Activated T-helper 17 cell treated with anti-CD3 and anti-CD28 coated beads, Interleukin-2, amount 50 U/mL, for 72 hours (primary cell): ENCODE measurements around the gene AQP12A. TPM values are rescaled to one million over a fixed set of nuclear protein-coding genes. Genes with fewer than 3 reads are reported as not detected.
A peak's percentile ranks its signal among the peaks of the same experiment; 100 is the strongest.

Source experiments
- ATAC-seq: fragments of 150-1000 bp; cut with Tn5 transposase; replicated peaks from 2 replicates; pipeline ENCODE4 v1.10.0; 2021; ENCODE audit warnings: mild to moderate bottlenecking, moderate library complexity
- H3K27ac Mint-ChIP-seq: one replicate; pipeline ENCODE4 v1.8.0; 2022; ENCODE audit warnings: mixed read lengths
- H3K27me3 Mint-ChIP-seq: one replicate; pipeline ENCODE4 v1.8.0; 2022; ENCODE audit warnings: mixed read lengths
- H3K36me3 Mint-ChIP-seq: one replicate; pipeline ENCODE4 v1.8.0; 2022; ENCODE audit warnings: low read depth, mild to moderate bottlenecking, mixed read lengths
- H3K4me1 Mint-ChIP-seq: one replicate; pipeline ENCODE4 v1.8.0; 2022; ENCODE audit warnings: mixed read lengths
- H3K4me3 Mint-ChIP-seq: one replicate; pipeline ENCODE4 v1.8.0; 2022; ENCODE audit warnings: mild to moderate bottlenecking, mixed read lengths
- H3K9me3 Mint-ChIP-seq: one replicate; pipeline ENCODE4 v1.8.0; 2022; ENCODE audit warnings: mixed read lengths
- total RNA-seq, 2 donors: library from RNA; stranded (reverse); gene quantifications; one replicate each; pipeline ENCODE4 v1.2.3, GENCODE V29; 2022

AQP12A gene
- total RNA-seq, 2 donors from 2014 or later: not detected

DNA sequence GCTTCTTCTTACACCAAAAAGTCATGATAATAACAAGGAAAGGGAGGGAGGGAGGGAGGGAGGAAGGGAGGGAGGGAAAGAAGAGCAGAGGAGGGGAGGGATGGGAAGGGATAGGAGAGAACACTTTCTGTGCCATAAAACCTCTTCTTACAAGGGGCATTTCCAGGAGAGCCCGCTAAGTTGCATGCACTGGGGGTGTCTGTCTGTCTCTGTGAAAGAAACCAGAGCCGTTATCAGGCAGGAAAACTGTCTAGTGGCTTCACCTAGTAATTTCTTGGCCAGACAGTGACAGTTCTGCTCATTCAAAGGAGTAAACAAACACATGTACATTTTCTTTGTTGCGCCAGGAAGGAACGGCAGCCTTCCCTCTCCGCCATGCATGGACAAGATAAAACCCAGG, 45.8 kb downstream of the AQP12A start:
- no peak for ATAC-seq
- H3K36me3 Mint-ChIP-seq: no peaks in the 10 kb centered on the region
- peaks cover 6% of the 10 kb centered on the region for H3K4me1 Mint-ChIP-seq
- no peaks in the 10 kb centered on the region for H3K27me3 Mint-ChIP-seq
- no peak overlapping the region for H3K27ac Mint-ChIP-seq
- H3K4me3 Mint-ChIP-seq: no peak overlapping the region
- H3K9me3 Mint-ChIP-seq: no peaks in the 10 kb centered on the region

- no peaks in the 10 kb centered on the region for H3K9me3 Mint-ChIP-seq
- H3K4me1 Mint-ChIP-seq: peaks cover 6% of the 10 kb centered on the region
- no peaks in the 10 kb centered on the region for H3K27me3 Mint-ChIP-seq
- ATAC-seq: no peak
- no peaks in the 10 kb centered on the region for H3K36me3 Mint-ChIP-seq
- H3K4me3 Mint-ChIP-seq: no peak overlapping the region
- no peak overlapping the region for H3K27ac Mint-ChIP-seq
These were observed 46.3 kb downstream of the AQP12A start for GRCh38 chr2:240737958-240738357.

DNA sequence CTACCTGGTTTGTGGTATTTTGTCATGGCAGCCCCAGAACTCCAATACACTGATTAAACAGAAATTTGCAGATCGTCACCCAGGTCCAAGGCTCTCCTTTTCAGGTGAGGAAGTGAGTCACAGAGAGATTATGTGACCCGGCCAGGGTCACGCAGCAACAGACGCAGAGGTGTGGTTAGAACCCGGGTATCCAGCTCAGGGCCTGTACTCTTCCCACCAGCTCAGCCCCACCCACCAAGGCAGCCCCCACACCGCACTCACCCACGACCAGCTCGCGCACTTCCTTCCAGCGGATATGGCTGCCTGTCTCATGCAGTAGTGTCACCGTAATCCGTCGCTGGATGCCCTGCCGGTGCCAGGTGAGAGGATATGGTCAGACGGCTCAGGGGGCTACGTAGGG, 48.1 kb downstream of the AQP12A start:
- Mint-ChIP-seq H3K9me3 (no peaks in the 10 kb centered on the region), H3K4me1 (peaks cover 6% of the 10 kb centered on the region), H3K4me3 (peak overlapping the region; percentile 26), H3K27me3 (no peaks in the 10 kb centered on the region), H3K36me3 (no peaks in the 10 kb centered on the region), H3K27ac (peak overlapping the region; percentile 37)
- peak; percentile 66 for ATAC-seq

DNA sequence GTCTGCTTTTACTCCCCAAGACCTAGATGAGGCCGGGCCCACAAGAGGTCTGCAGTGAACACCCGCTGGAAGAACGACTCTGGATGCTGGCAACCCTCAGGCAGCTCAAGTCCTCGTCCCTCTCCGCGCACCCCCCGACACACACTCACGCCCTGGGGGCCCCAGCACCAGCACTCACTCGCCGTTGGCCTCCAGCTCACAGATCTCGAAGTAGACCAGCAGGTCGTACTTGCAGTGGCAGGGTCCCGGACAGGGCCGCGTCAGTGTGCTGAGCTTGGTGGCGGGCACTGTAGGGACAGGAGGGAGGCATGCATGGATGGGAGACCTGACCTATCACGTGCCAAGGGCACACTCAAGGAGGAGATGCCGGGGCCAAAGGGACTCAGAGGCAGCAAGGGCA, 49.4 kb downstream of the AQP12A start:
- ATAC-seq: no peak
- Mint-ChIP-seq H3K27me3 (no peaks in the 10 kb centered on the region), H3K9me3 (no peaks in the 10 kb centered on the region), H3K4me3 (no peak overlapping the region), H3K27ac (no peak overlapping the region), H3K36me3 (no peaks in the 10 kb centered on the region), H3K4me1 (peaks cover 6% of the 10 kb centered on the region)

- Mint-ChIP-seq H3K4me3 (no peak overlapping the region), H3K27ac (no peak overlapping the region), H3K27me3 (no peaks in the 10 kb centered on the region), H3K4me1 (peaks cover 6% of the 10 kb centered on the region), H3K36me3 (no peaks in the 10 kb centered on the region), H3K9me3 (no peaks in the 10 kb centered on the region)
- ATAC-seq: no peak
These were observed 51.0 kb downstream of the AQP12A start for GRCh38 chr2:240742602-240743095.

DNA sequence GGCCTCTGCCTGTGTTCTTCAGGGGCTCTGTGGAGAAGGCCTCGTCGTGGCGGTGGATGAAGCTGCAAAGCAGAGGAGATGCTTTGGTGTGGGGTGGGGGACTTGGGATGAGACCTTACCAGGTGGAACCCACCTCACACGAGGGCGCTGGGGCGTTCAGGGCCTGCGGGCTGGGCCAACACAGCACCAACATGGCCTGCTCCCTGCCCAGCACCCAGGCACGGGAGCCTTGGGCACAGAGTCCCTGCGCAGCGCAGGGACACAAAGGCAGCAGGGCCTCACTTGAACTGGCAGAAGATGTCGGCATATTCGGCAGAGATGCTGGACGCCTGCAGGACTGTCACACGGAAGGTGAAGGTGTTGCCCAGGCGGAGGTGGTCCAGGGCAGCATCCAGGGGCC, 53.8 kb downstream of the AQP12A start:
- Mint-ChIP-seq H3K27ac (no peak overlapping the region), H3K36me3 (no peaks in the 10 kb centered on the region), H3K9me3 (no peaks in the 10 kb centered on the region), H3K4me1 (no peaks in the 10 kb centered on the region), H3K4me3 (no peak overlapping the region), H3K27me3 (no peaks in the 10 kb centered on the region)
- ATAC-seq: no peak

GRCh38 chr2:240745962-240746361, 54.3 kb downstream of the AQP12A start:
- H3K4me1 Mint-ChIP-seq: no peaks in the 10 kb centered on the region
- no peaks in the 10 kb centered on the region for H3K9me3 Mint-ChIP-seq
- ATAC-seq: no peak
- no peak overlapping the region for H3K27ac Mint-ChIP-seq
- H3K4me3 Mint-ChIP-seq: no peak overlapping the region
- no peaks in the 10 kb centered on the region for H3K27me3 Mint-ChIP-seq
- H3K36me3 Mint-ChIP-seq: no peaks in the 10 kb centered on the region

DNA sequence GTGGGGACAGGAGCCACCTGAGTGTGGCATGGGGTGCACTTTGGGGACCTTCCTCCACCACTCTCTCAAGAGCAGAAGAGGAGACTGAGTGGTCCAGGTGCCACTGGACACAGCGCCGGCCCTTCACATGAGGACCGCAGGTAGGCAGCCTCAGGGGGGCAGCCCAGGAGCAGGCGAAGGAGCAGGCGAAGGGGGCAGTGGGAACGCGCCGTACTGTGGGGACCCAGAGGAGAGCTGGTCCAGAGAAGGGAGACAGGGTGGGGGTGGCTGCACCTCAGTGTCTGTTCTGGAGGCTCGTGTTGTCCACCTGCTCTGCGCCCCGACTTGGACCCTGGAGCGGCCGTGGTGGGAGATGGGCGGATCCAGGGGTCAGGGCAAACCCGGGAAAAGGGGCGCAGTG, 55.0 kb downstream of the AQP12A start:
- H3K36me3 Mint-ChIP-seq: no peaks in the 10 kb centered on the region
- no peaks in the 10 kb centered on the region for H3K9me3 Mint-ChIP-seq
- H3K27me3 Mint-ChIP-seq: no peaks in the 10 kb centered on the region
- ATAC-seq: no peak
- H3K4me3 Mint-ChIP-seq: no peak overlapping the region
- H3K4me1 Mint-ChIP-seq: no peaks in the 10 kb centered on the region
- H3K27ac Mint-ChIP-seq: no peak overlapping the region

DNA sequence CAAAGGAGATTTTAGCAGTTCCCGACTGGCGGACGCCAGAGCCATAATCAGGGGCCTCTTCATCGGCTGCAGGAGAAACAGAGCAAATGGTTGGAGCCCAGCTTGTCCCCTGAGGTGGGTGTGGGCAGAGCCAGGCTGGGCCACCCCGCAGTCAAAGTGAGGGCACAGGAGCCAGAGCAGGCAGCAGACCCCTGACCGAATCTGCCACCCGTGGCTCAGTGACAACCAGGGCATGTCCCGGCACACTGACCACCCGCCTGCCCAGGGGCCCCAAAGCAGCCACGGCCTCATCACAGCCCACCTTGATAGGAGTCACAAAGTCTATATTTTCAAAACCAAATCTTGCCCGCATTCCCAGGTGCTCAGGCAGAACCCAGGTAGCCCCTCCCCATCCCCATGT, 55.6 kb downstream of the AQP12A start:
- no peaks in the 10 kb centered on the region for H3K4me1 Mint-ChIP-seq
- H3K27me3 Mint-ChIP-seq: no peaks in the 10 kb centered on the region
- no peak overlapping the region for H3K27ac Mint-ChIP-seq
- no peak overlapping the region for H3K4me3 Mint-ChIP-seq
- H3K36me3 Mint-ChIP-seq: no peaks in the 10 kb centered on the region
- no peak for ATAC-seq
- no peaks in the 10 kb centered on the region for H3K9me3 Mint-ChIP-seq

Other genes with a start within 250 kb of the AQP12A start
- 10 to 100 TPM; 14.5 to 28.8 TPM for gene ANKMY1, start 133.9 kb upstream of the AQP12A start, total RNA-seq
- 1 to 10 TPM; 3.6 to 8.3 TPM for gene DUSP28, start 131.5 kb upstream of the AQP12A start, total RNA-seq
- 10 to 100 TPM; 27.2 to 52.7 TPM for gene RNPEPL1, start 123.4 kb upstream of the AQP12A start, total RNA-seq
- gene CAPN10, start 105.1 kb upstream of the AQP12A start, total RNA-seq: 10 to 100 TPM; 28.6 to 42.3 TPM
- 1 to 10 TPM; 2.0 to 4.4 TPM for gene GPR35, start 66.4 kb upstream of the AQP12A start, total RNA-seq
- gene AQP12B, start 9.0 kb upstream of the AQP12A start, total RNA-seq: not detected
- gene KIF1A, start 128.4 kb downstream of the AQP12A start, total RNA-seq: 1 to 10 TPM in 1 of 2 donors, under 1 TPM in 1; 0.37 to 1.1 TPM
- not detected for gene AGXT, start 177.0 kb downstream of the AQP12A start, total RNA-seq
- gene MAB21L4, start 204.3 kb downstream of the AQP12A start, total RNA-seq: not detected
- gene CROCC2, start 214.5 kb downstream of the AQP12A start, total RNA-seq: not detected